K562 (cell line): Measurements from ENCODE around the gene MRPL3. TPM values are rescaled to one million over a fixed set of nuclear protein-coding genes. Genes with fewer than 3 reads are reported as not detected.
A peak's percentile ranks its signal among the peaks of the same experiment; 100 is the strongest.

Source experiments
- BCOR ChIP-seq: fragments of 450-650 bp; IDR thresholded peaks from 2 replicates; pipeline ENCODE4 v1.6.1; 2016
- NRF1 ChIP-seq, 2 experiments: fragments of 450-650 bp; IDR thresholded peaks in 1 of 2; conservative IDR thresholded peaks in 1 of 2; 2 replicates each; pipeline ENCODE4 v1.6.1; 2014; ENCODE audit warnings: mild to moderate bottlenecking in 2 of 2
- polyA plus RNA-seq, 8 experiments: library from polyadenylated mRNA; depleted of rRNA in 4 of 8; stranded (reverse) in 5 of 8; unstranded in 3 of 8; fragments of >200 nt; fragmentation: Nextera tagmentation in 2 of 8; fragmentation: Illumina TruSeq in 1 of 8; extraction: Ambion mirVana in 2 of 8; extraction: Trizol in 1 of 8; gene quantifications; 2 replicates each; pipeline versions ENCODE4 v1.2.1 to v1.2.3, GENCODE V29; 2011 to 2014; ENCODE audit warnings: inconsistent platforms in 1 of 8, missing spikeins in 1 of 8
- total RNA-seq, 7 experiments: library from RNA; depleted of rRNA in 6 of 7; stranded (reverse); fragments of >200 nt in 6 of 7; fragmentation: Illumina TruSeq in 2 of 7; extraction: Trizol in 2 of 7; gene quantifications; 2 replicates each; pipeline versions ENCODE4 v1.2.1 to v1.2.3, GENCODE V29; 2011 to 2021; ENCODE audit warnings: low replicate concordance in 1 of 7
- TF ChIP-seq, protein P1 (sequence below), 2 experiments: IDR thresholded peaks; 2 replicates each; pipeline ENCODE4 v1.6.1; 2012; ENCODE audit warnings: improper control_type of control experiment in 2 of 2, low read depth in 2 of 2, low read length in 2 of 2, borderline replicate concordance in 1 of 2
- TF ChIP-seq, protein P2 (sequence below): fragments of 250-450 bp; sonication (Bioruptor Pico); IDR thresholded peaks from 2 replicates; pipeline ENCODE4 v1.4.0; 2020; ENCODE audit warnings: borderline replicate concordance
- TF ChIP-seq, protein P3 (sequence below), 3 experiments: IDR thresholded peaks in 2 of 3; conservative IDR thresholded peaks in 1 of 3; 2 replicates each; pipeline ENCODE4 v1.5.1; 2011 to 2012; ENCODE audit warnings: low read length in 3 of 3, mild to moderate bottlenecking in 3 of 3, control low read depth in 2 of 3, improper control_type of control experiment in 1 of 3, inconsistent platforms in 1 of 3, low read depth in 1 of 3, mixed read lengths in 1 of 3, moderate library complexity in 1 of 3; ENCODE audit not compliant: insufficient read depth in 2 of 3
- TF ChIP-seq, protein P4 (sequence below): fragments of 450-650 bp; IDR thresholded peaks from 2 replicates; pipeline ENCODE4 v1.6.1; 2016; ENCODE audit warnings: mild to moderate bottlenecking, moderate library complexity
- TF ChIP-seq, protein P5 (sequence below): sonication (generic); formaldehyde crosslinking; IDR thresholded peaks from 2 replicates; pipeline ENCODE4 v1.8.0; 2022; ENCODE audit warnings: missing genetic modification reagents, mild to moderate bottlenecking, moderate library complexity, borderline replicate concordance

Gene MRPL3
- total and polyA plus RNA-seq, 9 of the 15 experiments (the other 6 are each of a cell fraction or from before 2014, with no cell fraction given): 81.7 to 340 (median 190) TPM

DNA sequence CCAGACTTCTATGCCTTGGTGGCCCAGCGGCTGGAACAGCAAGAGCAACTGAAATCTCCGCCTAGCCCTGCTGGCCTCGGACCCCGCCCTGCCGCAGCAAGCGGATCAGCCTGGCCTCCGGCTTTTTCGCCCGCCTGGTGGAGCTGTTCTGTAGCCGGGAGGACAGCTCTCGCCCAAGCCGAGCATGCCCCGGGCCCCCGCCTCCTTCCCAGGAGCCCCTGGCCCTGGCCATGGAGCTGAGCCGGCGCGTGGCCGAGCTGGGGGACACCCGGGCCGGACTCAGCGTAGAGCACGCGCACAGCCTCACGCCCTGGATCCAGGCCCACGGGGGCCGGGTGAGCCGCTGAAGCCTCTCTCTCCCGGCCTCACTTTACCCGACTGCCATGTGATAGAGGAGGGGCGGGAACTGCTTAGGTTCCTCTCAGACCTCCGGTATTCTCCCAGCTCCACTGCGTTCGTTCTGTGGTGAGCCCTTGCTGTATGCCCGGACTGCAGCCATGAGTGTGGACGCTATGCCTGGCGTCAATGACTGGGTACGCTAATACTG, 24.1 kb upstream of the MRPL3 start (continued):
- TF ChIP-seq, protein P1, sequence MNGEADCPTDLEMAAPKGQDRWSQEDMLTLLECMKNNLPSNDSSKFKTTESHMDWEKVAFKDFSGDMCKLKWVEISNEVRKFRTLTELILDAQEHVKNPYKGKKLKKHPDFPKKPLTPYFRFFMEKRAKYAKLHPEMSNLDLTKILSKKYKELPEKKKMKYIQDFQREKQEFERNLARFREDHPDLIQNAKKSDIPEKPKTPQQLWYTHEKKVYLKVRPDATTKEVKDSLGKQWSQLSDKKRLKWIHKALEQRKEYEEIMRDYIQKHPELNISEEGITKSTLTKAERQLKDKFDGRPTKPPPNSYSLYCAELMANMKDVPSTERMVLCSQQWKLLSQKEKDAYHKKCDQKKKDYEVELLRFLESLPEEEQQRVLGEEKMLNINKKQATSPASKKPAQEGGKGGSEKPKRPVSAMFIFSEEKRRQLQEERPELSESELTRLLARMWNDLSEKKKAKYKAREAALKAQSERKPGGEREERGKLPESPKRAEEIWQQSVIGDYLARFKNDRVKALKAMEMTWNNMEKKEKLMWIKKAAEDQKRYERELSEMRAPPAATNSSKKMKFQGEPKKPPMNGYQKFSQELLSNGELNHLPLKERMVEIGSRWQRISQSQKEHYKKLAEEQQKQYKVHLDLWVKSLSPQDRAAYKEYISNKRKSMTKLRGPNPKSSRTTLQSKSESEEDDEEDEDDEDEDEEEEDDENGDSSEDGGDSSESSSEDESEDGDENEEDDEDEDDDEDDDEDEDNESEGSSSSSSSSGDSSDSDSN (IDR thresholded peaks at IDR 0.05; ENCODE audit: borderline replicate concordance in 1 of 2, low read depth in 2 of 2, low read length in 2 of 2): peak in 1 of 2 experiments; percentile 58; a peak in 1 of 4 replicates
- TF ChIP-seq, protein P2, sequence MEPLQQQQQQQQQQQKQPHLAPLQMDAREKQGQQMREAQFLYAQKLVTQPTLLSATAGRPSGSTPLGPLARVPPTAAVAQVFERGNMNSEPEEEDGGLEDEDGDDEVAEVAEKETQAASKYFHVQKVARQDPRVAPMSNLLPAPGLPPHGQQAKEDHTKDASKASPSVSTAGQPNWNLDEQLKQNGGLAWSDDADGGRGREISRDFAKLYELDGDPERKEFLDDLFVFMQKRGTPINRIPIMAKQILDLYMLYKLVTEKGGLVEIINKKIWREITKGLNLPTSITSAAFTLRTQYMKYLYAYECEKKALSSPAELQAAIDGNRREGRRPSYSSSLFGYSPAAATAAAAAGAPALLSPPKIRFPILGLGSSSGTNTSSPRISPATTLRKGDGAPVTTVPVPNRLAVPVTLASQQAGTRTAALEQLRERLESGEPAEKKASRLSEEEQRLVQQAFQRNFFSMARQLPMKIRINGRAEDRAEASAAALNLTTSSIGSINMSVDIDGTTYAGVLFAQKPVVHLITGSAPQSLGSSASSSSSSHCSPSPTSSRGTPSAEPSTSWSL: no peak
- TF ChIP-seq, protein P3, sequence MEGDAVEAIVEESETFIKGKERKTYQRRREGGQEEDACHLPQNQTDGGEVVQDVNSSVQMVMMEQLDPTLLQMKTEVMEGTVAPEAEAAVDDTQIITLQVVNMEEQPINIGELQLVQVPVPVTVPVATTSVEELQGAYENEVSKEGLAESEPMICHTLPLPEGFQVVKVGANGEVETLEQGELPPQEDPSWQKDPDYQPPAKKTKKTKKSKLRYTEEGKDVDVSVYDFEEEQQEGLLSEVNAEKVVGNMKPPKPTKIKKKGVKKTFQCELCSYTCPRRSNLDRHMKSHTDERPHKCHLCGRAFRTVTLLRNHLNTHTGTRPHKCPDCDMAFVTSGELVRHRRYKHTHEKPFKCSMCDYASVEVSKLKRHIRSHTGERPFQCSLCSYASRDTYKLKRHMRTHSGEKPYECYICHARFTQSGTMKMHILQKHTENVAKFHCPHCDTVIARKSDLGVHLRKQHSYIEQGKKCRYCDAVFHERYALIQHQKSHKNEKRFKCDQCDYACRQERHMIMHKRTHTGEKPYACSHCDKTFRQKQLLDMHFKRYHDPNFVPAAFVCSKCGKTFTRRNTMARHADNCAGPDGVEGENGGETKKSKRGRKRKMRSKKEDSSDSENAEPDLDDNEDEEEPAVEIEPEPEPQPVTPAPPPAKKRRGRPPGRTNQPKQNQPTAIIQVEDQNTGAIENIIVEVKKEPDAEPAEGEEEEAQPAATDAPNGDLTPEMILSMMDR (IDR thresholded peaks at IDR 0.05 in 2 of 3, conservative IDR thresholded peaks at IDR 0.05 in 1 of 3; ENCODE audit: insufficient read depth in 2 of 3, low read depth in 1 of 3, low read length in 3 of 3): peak; percentile 51 to 58 (median 57); a peak in 5 of 6 replicates
- TF ChIP-seq, protein P4, sequence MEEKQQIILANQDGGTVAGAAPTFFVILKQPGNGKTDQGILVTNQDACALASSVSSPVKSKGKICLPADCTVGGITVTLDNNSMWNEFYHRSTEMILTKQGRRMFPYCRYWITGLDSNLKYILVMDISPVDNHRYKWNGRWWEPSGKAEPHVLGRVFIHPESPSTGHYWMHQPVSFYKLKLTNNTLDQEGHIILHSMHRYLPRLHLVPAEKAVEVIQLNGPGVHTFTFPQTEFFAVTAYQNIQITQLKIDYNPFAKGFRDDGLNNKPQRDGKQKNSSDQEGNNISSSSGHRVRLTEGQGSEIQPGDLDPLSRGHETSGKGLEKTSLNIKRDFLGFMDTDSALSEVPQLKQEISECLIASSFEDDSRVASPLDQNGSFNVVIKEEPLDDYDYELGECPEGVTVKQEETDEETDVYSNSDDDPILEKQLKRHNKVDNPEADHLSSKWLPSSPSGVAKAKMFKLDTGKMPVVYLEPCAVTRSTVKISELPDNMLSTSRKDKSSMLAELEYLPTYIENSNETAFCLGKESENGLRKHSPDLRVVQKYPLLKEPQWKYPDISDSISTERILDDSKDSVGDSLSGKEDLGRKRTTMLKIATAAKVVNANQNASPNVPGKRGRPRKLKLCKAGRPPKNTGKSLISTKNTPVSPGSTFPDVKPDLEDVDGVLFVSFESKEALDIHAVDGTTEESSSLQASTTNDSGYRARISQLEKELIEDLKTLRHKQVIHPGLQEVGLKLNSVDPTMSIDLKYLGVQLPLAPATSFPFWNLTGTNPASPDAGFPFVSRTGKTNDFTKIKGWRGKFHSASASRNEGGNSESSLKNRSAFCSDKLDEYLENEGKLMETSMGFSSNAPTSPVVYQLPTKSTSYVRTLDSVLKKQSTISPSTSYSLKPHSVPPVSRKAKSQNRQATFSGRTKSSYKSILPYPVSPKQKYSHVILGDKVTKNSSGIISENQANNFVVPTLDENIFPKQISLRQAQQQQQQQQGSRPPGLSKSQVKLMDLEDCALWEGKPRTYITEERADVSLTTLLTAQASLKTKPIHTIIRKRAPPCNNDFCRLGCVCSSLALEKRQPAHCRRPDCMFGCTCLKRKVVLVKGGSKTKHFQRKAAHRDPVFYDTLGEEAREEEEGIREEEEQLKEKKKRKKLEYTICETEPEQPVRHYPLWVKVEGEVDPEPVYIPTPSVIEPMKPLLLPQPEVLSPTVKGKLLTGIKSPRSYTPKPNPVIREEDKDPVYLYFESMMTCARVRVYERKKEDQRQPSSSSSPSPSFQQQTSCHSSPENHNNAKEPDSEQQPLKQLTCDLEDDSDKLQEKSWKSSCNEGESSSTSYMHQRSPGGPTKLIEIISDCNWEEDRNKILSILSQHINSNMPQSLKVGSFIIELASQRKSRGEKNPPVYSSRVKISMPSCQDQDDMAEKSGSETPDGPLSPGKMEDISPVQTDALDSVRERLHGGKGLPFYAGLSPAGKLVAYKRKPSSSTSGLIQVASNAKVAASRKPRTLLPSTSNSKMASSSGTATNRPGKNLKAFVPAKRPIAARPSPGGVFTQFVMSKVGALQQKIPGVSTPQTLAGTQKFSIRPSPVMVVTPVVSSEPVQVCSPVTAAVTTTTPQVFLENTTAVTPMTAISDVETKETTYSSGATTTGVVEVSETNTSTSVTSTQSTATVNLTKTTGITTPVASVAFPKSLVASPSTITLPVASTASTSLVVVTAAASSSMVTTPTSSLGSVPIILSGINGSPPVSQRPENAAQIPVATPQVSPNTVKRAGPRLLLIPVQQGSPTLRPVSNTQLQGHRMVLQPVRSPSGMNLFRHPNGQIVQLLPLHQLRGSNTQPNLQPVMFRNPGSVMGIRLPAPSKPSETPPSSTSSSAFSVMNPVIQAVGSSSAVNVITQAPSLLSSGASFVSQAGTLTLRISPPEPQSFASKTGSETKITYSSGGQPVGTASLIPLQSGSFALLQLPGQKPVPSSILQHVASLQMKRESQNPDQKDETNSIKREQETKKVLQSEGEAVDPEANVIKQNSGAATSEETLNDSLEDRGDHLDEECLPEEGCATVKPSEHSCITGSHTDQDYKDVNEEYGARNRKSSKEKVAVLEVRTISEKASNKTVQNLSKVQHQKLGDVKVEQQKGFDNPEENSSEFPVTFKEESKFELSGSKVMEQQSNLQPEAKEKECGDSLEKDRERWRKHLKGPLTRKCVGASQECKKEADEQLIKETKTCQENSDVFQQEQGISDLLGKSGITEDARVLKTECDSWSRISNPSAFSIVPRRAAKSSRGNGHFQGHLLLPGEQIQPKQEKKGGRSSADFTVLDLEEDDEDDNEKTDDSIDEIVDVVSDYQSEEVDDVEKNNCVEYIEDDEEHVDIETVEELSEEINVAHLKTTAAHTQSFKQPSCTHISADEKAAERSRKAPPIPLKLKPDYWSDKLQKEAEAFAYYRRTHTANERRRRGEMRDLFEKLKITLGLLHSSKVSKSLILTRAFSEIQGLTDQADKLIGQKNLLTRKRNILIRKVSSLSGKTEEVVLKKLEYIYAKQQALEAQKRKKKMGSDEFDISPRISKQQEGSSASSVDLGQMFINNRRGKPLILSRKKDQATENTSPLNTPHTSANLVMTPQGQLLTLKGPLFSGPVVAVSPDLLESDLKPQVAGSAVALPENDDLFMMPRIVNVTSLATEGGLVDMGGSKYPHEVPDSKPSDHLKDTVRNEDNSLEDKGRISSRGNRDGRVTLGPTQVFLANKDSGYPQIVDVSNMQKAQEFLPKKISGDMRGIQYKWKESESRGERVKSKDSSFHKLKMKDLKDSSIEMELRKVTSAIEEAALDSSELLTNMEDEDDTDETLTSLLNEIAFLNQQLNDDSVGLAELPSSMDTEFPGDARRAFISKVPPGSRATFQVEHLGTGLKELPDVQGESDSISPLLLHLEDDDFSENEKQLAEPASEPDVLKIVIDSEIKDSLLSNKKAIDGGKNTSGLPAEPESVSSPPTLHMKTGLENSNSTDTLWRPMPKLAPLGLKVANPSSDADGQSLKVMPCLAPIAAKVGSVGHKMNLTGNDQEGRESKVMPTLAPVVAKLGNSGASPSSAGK: peak; percentile 76
- no peak for TF ChIP-seq BCOR
- TF ChIP-seq, protein P5, sequence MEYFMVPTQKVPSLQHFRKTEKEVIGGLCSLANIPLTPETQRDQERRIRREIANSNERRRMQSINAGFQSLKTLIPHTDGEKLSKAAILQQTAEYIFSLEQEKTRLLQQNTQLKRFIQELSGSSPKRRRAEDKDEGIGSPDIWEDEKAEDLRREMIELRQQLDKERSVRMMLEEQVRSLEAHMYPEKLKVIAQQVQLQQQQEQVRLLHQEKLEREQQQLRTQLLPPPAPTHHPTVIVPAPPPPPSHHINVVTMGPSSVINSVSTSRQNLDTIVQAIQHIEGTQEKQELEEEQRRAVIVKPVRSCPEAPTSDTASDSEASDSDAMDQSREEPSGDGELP: 0 out of 2 replicates have a peak, but pooled peaks have one; percentile 23
- TF ChIP-seq NRF1 (conservative IDR thresholded peaks at IDR 0.05 in 1 of 2, IDR thresholded peaks at IDR 0.05 in 1 of 2): peak; percentile 67 to 74
